ENCODE measurements around the gene PARVB.
"Not testable (repeated sequence)": the region's sequence is repeated elsewhere in the genome, so short reads cannot be mapped to it uniquely, and the experiment has no call there.

PARVB gene

GRCh38 chr22:43998679-43999264 is 25.3 kb upstream of the PARVB start:
- no peak for DNase-seq (ENCODE audit: low spot score)

- no peak for DNase-seq (ENCODE audit: low spot score)
Observed at GRCh38 chr22:43999378-43999777, 24.7 kb upstream of the PARVB start.

GRCh38 chr22:44000123-44000522 is 24.0 kb upstream of the PARVB start:
- no peak for DNase-seq (ENCODE audit: low spot score)

- DNase-seq (ENCODE audit: low spot score) = no peak
Observed at GRCh38 chr22:44001521-44001920, 22.6 kb upstream of the PARVB start.

- no peak for DNase-seq (ENCODE audit: low spot score)
Observed at GRCh38 chr22:44002324-44002723, 21.8 kb upstream of the PARVB start.

- DNase-seq (ENCODE audit: low spot score) = no peak
Observed at GRCh38 chr22:44002997-44003396, 21.1 kb upstream of the PARVB start.

- DNase-seq (ENCODE audit: low spot score) = no peak
Observed at GRCh38 chr22:44003405-44004103, 20.5 kb upstream of the PARVB start.

GRCh38 chr22:44004104-44004460 is 20.0 kb upstream of the PARVB start:
- no peak for DNase-seq (ENCODE audit: low spot score)

- DNase-seq (ENCODE audit: low spot score) = no peak
Observed at GRCh38 chr22:44005524-44005923, 18.6 kb upstream of the PARVB start.

- DNase-seq (ENCODE audit: low spot score) = no peak
Observed at GRCh38 chr22:44012162-44012561, 11.9 kb upstream of the PARVB start.

- DNase-seq (ENCODE audit: low spot score) = no peak
Observed at GRCh38 chr22:44012591-44012990, 11.5 kb upstream of the PARVB start.

GRCh38 chr22:44014241-44014640 is 9.9 kb upstream of the PARVB start:
- DNase-seq (ENCODE audit: low spot score) = no peak

GRCh38 chr22:44016586-44016985 is 7.5 kb upstream of the PARVB start:
- DNase-seq (ENCODE audit: low spot score) = not testable (repeated sequence)

GRCh38 chr22:44018594-44018993 is 5.5 kb upstream of the PARVB start:
- no peak for DNase-seq (ENCODE audit: low spot score)

GRCh38 chr22:44019416-44019815 is 4.7 kb upstream of the PARVB start:
- DNase-seq (ENCODE audit: low spot score) = no peak

- no peak for DNase-seq (ENCODE audit: low spot score)
Observed at GRCh38 chr22:44019846-44020245, 4.3 kb upstream of the PARVB start.

- DNase-seq (ENCODE audit: low spot score) = no peak
Observed at GRCh38 chr22:44020981-44021380, 3.1 kb upstream of the PARVB start.

- DNase-seq (ENCODE audit: low spot score) = peak; percentile 87
Observed at GRCh38 chr22:44023404-44024287, 456 bp upstream of the PARVB start.

GRCh38 chr22:44025171-44026065 is 1.3 kb downstream of the PARVB start:
- no peak for DNase-seq (ENCODE audit: low spot score)

- peak; percentile 58 for DNase-seq (ENCODE audit: low spot score)
Observed at GRCh38 chr22:44026066-44026629, 2.0 kb downstream of the PARVB start.

GRCh38 chr22:44026630-44027511 is 2.8 kb downstream of the PARVB start:
- DNase-seq (ENCODE audit: low spot score) = peak; percentile 85
